CD4-positive, alpha-beta T cell treated with Interferon alpha-2 for 1 hour (primary cell): Measurements from ENCODE around the gene TF.
"Not testable (repeated sequence)": the region's sequence is repeated elsewhere in the genome, so short reads cannot be mapped to it uniquely, and the experiment has no call there.

ENCODE experiments used
- DNase-seq, 2 donors: peaks; one replicate each; pipeline ENCODE4 v3.0.0-alpha.2; 2020 to 2022

TF gene

GRCh38 chr3:133745981-133746711 is at the start of gene TF:
TSS of gene TF (plus strand) at chr3:133746393. CDS start at chr3:133746441, 48 bp downstream.
- DNase-seq, result no peak

GRCh38 chr3:133697960-133698359 is 48.2 kb upstream of the TF start:
- no peak for DNase-seq

- DNase-seq, result no peak
Observed at GRCh38 chr3:133699467-133699866, 46.7 kb upstream of the TF start.

GRCh38 chr3:133699903-133700302 is 46.3 kb upstream of the TF start:
- DNase-seq, result no peak

GRCh38 chr3:133700351-133700750 is 45.8 kb upstream of the TF start:
- DNase-seq, result no peak

- DNase-seq, result no peak
Observed at GRCh38 chr3:133701435-133702358, 44.5 kb upstream of the TF start.

GRCh38 chr3:133703915-133704314 is 42.3 kb upstream of the TF start:
- DNase-seq, result no peak

GRCh38 chr3:133706033-133706432 is 40.2 kb upstream of the TF start:
- DNase-seq, result no peak

GRCh38 chr3:133709139-133709750 is 36.9 kb upstream of the TF start:
- DNase-seq, result no peak

GRCh38 chr3:133711013-133711412 is 35.2 kb upstream of the TF start:
- no peak for DNase-seq

GRCh38 chr3:133712017-133712416 is 34.2 kb upstream of the TF start:
- no peak for DNase-seq

GRCh38 chr3:133713347-133713746 is 32.8 kb upstream of the TF start:
- DNase-seq, result no peak

- no peak for DNase-seq
Observed at GRCh38 chr3:133717424-133717823, 28.8 kb upstream of the TF start.

GRCh38 chr3:133722935-133723334 is 23.3 kb upstream of the TF start:
- no peak for DNase-seq

- no peak for DNase-seq
Observed at GRCh38 chr3:133730993-133731392, 15.2 kb upstream of the TF start.

GRCh38 chr3:133732231-133732630 is 14.0 kb upstream of the TF start:
- not testable (repeated sequence) for DNase-seq

- no peak for DNase-seq
Observed at GRCh38 chr3:133733226-133733625, 13.0 kb upstream of the TF start.

- DNase-seq, result no peak
Observed at GRCh38 chr3:133734305-133734704, 11.9 kb upstream of the TF start.

GRCh38 chr3:133742351-133743091 is 3.7 kb upstream of the TF start:
- no peak for DNase-seq

GRCh38 chr3:133744241-133744640 is 2.0 kb upstream of the TF start:
- DNase-seq, result no peak

GRCh38 chr3:133745108-133745507 is 1.1 kb upstream of the TF start:
- no peak for DNase-seq

- no peak for DNase-seq
Observed at GRCh38 chr3:133746712-133747066, 496 bp downstream of the TF start.

- no peak for DNase-seq
Observed at GRCh38 chr3:133747373-133747772, 1.2 kb downstream of the TF start.
